VCaP (cell line): ENCODE data around the gene GATAD1.

Experiments
- H3K27ac ChIP-seq: fragments of 450-650 bp; 2 replicates; pipeline ENCODE4 v1.5.1; 2017
- TF ChIP-seq, protein P1 (sequence below): fragments of 450-650 bp; conservative IDR thresholded peaks from 2 replicates; pipeline ENCODE4 v1.5.1; 2017; ENCODE audit warnings: mild to moderate bottlenecking, moderate library complexity

Gene GATAD1

GRCh38 chr7:92485267-92485892 is 38.1 kb downstream of the GATAD1 start:
- TF ChIP-seq, protein P1, sequence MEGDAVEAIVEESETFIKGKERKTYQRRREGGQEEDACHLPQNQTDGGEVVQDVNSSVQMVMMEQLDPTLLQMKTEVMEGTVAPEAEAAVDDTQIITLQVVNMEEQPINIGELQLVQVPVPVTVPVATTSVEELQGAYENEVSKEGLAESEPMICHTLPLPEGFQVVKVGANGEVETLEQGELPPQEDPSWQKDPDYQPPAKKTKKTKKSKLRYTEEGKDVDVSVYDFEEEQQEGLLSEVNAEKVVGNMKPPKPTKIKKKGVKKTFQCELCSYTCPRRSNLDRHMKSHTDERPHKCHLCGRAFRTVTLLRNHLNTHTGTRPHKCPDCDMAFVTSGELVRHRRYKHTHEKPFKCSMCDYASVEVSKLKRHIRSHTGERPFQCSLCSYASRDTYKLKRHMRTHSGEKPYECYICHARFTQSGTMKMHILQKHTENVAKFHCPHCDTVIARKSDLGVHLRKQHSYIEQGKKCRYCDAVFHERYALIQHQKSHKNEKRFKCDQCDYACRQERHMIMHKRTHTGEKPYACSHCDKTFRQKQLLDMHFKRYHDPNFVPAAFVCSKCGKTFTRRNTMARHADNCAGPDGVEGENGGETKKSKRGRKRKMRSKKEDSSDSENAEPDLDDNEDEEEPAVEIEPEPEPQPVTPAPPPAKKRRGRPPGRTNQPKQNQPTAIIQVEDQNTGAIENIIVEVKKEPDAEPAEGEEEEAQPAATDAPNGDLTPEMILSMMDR, result no peak
- no peak overlapping the region for H3K27ac ChIP-seq

DNA sequence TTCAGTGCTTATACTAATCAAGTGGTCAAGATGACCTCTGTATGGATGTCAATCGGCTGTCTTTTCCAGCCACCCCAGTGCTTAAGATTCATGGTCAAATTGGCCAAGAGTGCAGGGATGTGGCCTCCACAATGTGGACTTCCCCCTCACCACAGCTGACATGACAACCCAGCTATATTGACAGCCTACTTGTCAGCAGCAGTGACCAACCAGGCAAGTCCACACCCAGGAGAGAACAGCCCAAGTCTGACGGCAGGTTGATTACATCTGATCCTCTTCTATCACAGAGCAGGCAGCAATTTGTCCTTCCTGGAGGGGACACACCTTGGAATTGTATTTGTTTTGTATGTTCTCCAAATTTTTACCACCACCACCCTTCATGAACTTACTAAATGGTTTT is 38.7 kb downstream of the GATAD1 start:
- H3K27ac ChIP-seq, result no peak overlapping the region
- TF ChIP-seq, protein P1, result no peak

DNA sequence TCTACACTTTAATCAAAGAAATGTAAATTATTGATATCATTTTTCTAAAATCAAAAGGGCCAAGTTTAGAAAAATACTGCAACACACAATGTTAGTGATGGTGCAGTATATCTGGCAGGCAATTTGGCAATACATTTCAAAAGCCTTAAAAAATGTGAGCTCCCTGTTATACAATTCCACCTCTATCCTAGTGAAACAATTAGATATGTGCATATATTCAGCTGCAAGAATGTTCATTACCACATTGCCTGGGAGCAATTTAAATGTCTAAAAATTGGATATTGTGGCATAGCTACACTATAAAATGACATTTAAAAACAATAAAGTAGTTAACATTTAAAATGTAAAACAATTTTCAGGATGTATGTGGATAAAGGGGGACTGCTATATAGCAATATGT is 40.5 kb downstream of the GATAD1 start:
- no peak overlapping the region for H3K27ac ChIP-seq
- TF ChIP-seq, protein P1, result no peak

DNA sequence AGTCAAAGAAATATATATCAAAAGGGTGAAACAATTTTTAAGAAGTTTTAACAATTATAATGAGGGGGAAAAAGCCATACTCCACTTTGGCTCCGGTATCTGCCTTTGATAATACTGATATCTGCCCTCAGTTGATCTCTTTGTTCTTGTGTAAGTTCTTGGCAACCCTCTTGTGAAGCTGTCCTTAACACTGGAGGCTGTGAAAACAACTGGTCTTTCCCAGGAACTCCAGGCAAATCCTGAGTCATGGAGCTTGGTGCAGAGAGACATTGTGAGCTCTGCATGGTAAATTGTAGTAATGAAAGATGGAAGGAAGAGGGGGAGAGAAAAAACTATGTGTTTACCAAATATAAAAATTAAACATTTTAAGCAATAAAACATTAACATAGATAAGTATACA is 42.4 kb downstream of the GATAD1 start:
- TF ChIP-seq, protein P1, result no peak
- H3K27ac ChIP-seq, result no peak overlapping the region

- H3K27ac ChIP-seq, result no peak overlapping the region
- TF ChIP-seq, protein P1, result no peak
These were observed 49.6 kb downstream of the GATAD1 start for GRCh38 chr7:92496876-92497275.

- H3K27ac ChIP-seq, result no peak overlapping the region
- TF ChIP-seq, protein P1, result no peak
These were observed 51.3 kb downstream of the GATAD1 start for GRCh38 chr7:92498557-92498956.

- no peak overlapping the region for H3K27ac ChIP-seq
- TF ChIP-seq, protein P1, result no peak
These were observed 56.5 kb downstream of the GATAD1 start for GRCh38 chr7:92503767-92504166.
